Measurements from ENCODE around the gene CCRL2. TPM values are rescaled to one million over a fixed set of nuclear protein-coding genes. Genes with fewer than 3 reads are reported as not detected.

The CCRL2 gene
- polyA plus RNA-seq, 1 donor from 2014 or later, result not detected

- no peak for TF ChIP-seq SMC3 (conservative IDR thresholded peaks at IDR 0.05; ENCODE audit: poor library complexity)
- TF ChIP-seq EZH2 (IDR thresholded peaks at IDR 0.05; ENCODE audit: borderline replicate concordance, insufficient read depth, low read length, poor library complexity, severe bottlenecking), result no peak
- TF ChIP-seq MXI1 (conservative IDR thresholded peaks at IDR 0.05; ENCODE audit: poor library complexity, severe bottlenecking), result no peak
- TF ChIP-seq REST (IDR thresholded peaks at IDR 0.05; ENCODE audit: borderline replicate concordance), result no peak
- TF ChIP-seq TAF1 (IDR thresholded peaks at IDR 0.05; ENCODE audit: low read depth), result no peak
- no peak for TF ChIP-seq POLR2AphosphoS5 (IDR thresholded peaks at IDR 0.05)
- TF ChIP-seq CTCF (IDR thresholded peaks at IDR 0.05; ENCODE audit: poor library complexity, severe bottlenecking), result no peak
- TF ChIP-seq EP300 (conservative IDR thresholded peaks at IDR 0.05; ENCODE audit: poor library complexity, severe bottlenecking), result no peak
- TF ChIP-seq RAD21 (conservative IDR thresholded peaks at IDR 0.05), result no peak
- H3K9ac ChIP-seq (ENCODE audit: low read length), result no peak overlapping the region
- no peaks in the 10 kb centered on the region for H3K27me3 ChIP-seq (ENCODE audit: insufficient read depth, low read depth, low read length)
- H3K4me2 ChIP-seq (ENCODE audit: low read length), result no peak overlapping the region
- no peaks in the 10 kb centered on the region for H3K36me3 ChIP-seq (ENCODE audit: insufficient read depth, low read length)
- no peak overlapping the region for H3K27ac ChIP-seq (ENCODE audit: low read length)
- H3K79me2 ChIP-seq (replicated peaks; ENCODE audit: insufficient read depth, low read length), result no peaks in the 10 kb centered on the region
- no peaks in the 10 kb centered on the region for H3F3A ChIP-seq (ENCODE audit: insufficient read depth, low read length, poor library complexity, severe bottlenecking)
- H3K9me2 ChIP-seq (ENCODE audit: insufficient read depth, low read length), result no peaks in the 10 kb centered on the region
- H3K4me3 ChIP-seq (ENCODE audit: low read length), result no peak overlapping the region
- no peaks in the 10 kb centered on the region for H4K20me1 ChIP-seq (ENCODE audit: insufficient read depth)
- no peak overlapping the region for H2AFZ ChIP-seq (ENCODE audit: low read depth, low read length)
- H3K9me3 ChIP-seq (ENCODE audit: low read length), result no peaks in the 10 kb centered on the region
These were observed 6.9 kb upstream of the CCRL2 start for GRCh38 chr3:46400000-46400734.

- Histone ChIP-seq H3K4me2 (ENCODE audit: low read length) (no peak overlapping the region), H3K9ac (ENCODE audit: low read length) (no peak overlapping the region), H3K9me3 (ENCODE audit: low read length) (no peaks in the 10 kb centered on the region), H2AFZ (ENCODE audit: low read depth, low read length) (no peak overlapping the region), H3K79me2 (replicated peaks; ENCODE audit: insufficient read depth, low read length) (no peaks in the 10 kb centered on the region), H3K27ac (ENCODE audit: low read length) (no peak overlapping the region), H3K9me2 (ENCODE audit: insufficient read depth, low read length) (no peaks in the 10 kb centered on the region), H4K20me1 (ENCODE audit: insufficient read depth) (no peaks in the 10 kb centered on the region), H3K4me3 (ENCODE audit: low read length) (no peak overlapping the region), H3K36me3 (ENCODE audit: insufficient read depth, low read length) (no peaks in the 10 kb centered on the region), H3F3A (ENCODE audit: insufficient read depth, low read length, poor library complexity, severe bottlenecking) (no peaks in the 10 kb centered on the region), H3K27me3 (ENCODE audit: insufficient read depth, low read depth, low read length) (no peaks in the 10 kb centered on the region)
- no peak for TF ChIP-seq EP300 (conservative IDR thresholded peaks at IDR 0.05; ENCODE audit: poor library complexity, severe bottlenecking)
- no peak for TF ChIP-seq POLR2AphosphoS5 (IDR thresholded peaks at IDR 0.05)
- TF ChIP-seq MXI1 (conservative IDR thresholded peaks at IDR 0.05; ENCODE audit: poor library complexity, severe bottlenecking), result no peak
- TF ChIP-seq EZH2 (IDR thresholded peaks at IDR 0.05; ENCODE audit: borderline replicate concordance, insufficient read depth, low read length, poor library complexity, severe bottlenecking), result no peak
- no peak for TF ChIP-seq SMC3 (conservative IDR thresholded peaks at IDR 0.05; ENCODE audit: poor library complexity)
- no peak for TF ChIP-seq TAF1 (IDR thresholded peaks at IDR 0.05; ENCODE audit: low read depth)
- no peak for TF ChIP-seq CTCF (IDR thresholded peaks at IDR 0.05; ENCODE audit: poor library complexity, severe bottlenecking)
- TF ChIP-seq REST (IDR thresholded peaks at IDR 0.05; ENCODE audit: borderline replicate concordance), result no peak
- TF ChIP-seq RAD21 (conservative IDR thresholded peaks at IDR 0.05), result no peak
These were observed 6.2 kb upstream of the CCRL2 start for GRCh38 chr3:46400846-46401245.

Measured in neural cell (in vitro differentiated cells).